ENCODE results near the gene ZCCHC17.

ZCCHC17 gene

DNA sequence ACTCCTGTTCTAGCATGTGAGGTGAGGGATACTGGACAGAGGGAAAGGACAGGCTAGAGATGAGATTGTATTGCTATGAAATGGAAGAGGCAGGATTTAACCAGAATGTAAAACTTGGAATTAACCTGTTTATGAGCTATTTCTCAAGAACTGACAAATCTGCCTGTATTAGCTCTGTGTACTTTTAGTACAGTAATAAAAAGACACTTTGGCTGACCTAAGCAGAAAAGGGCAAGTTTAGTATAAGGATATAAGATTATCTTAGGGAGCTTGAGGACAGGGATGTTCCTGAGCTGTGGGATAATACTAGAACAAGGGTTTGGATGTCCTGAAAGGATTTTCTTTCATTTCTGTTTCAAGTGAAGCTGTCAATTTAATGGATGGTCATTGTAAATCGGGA is 11.2 kb downstream of the ZCCHC17 start:
- DNase-seq: no peak
- H3K27ac ChIP-seq: no peak overlapping the region

DNA sequence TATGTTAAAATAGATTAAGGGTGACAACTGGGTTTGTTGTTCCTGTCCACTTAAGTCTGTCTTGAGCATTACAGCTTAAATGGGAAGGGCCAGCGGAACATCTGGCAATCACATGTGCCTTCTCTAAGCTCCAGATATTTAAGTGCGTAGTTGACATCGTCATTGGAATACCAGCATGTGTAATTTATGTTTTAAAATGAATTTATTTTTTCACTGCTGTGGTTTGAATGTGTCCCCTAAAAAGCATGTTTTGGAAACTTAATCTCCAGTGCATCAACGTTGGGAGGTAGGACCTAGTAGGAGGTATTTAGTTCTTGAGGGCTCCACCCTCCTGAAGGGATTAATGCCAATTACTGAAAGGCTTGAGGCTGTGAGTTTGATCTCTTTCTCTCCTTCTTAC is 13.4 kb downstream of the ZCCHC17 start:
- Histone ChIP-seq H3K36me3 (peaks cover 41% of the 10 kb centered on the region), H3K4me3 (ENCODE audit: low read depth, low read length) (no peak overlapping the region), H3K27me3 (ENCODE audit: insufficient read depth, low read depth, severe bottlenecking) (no peaks in the 10 kb centered on the region), H3K9me3 (ENCODE audit: severe bottlenecking) (no peaks in the 10 kb centered on the region), H3K27ac (no peak overlapping the region)
- TF ChIP-seq, protein P1, sequence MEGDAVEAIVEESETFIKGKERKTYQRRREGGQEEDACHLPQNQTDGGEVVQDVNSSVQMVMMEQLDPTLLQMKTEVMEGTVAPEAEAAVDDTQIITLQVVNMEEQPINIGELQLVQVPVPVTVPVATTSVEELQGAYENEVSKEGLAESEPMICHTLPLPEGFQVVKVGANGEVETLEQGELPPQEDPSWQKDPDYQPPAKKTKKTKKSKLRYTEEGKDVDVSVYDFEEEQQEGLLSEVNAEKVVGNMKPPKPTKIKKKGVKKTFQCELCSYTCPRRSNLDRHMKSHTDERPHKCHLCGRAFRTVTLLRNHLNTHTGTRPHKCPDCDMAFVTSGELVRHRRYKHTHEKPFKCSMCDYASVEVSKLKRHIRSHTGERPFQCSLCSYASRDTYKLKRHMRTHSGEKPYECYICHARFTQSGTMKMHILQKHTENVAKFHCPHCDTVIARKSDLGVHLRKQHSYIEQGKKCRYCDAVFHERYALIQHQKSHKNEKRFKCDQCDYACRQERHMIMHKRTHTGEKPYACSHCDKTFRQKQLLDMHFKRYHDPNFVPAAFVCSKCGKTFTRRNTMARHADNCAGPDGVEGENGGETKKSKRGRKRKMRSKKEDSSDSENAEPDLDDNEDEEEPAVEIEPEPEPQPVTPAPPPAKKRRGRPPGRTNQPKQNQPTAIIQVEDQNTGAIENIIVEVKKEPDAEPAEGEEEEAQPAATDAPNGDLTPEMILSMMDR (IDR thresholded peaks at IDR 0.05; ENCODE audit: low read depth, low read length): no peak
- no peak for DNase-seq

More for the DNA sequence above, 11.2 kb downstream of the ZCCHC17 start:
- H3K9me3 ChIP-seq (ENCODE audit: severe bottlenecking): no peaks in the 10 kb centered on the region
- no peaks in the 10 kb centered on the region for H3K27me3 ChIP-seq (ENCODE audit: insufficient read depth, low read depth, severe bottlenecking)
- TF ChIP-seq, protein P1 (IDR thresholded peaks at IDR 0.05; ENCODE audit: low read depth, low read length): no peak
- H3K36me3 ChIP-seq: peaks cover 31% of the 10 kb centered on the region
- no peak overlapping the region for H3K4me3 ChIP-seq (ENCODE audit: low read depth, low read length)

DNA sequence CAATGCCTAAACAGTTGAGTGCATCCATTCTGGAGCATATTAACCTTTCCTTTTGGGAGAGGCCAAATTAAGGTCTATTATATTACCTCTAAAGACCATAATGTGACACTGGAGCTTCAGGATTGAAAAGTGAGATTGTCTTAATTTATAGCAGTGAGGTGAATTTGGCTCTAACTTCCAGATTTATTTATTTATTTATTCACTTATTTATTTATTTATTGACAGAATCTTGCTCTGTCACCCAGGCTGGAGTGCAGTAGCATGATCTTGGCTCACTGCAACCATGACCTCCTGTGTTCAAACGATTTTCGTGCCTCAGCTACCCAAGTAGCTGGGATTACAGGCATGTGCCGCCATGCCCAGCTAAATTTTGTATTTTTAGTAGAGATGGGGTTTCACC is 19.1 kb downstream of the ZCCHC17 start:
- Histone ChIP-seq H3K27me3 (ENCODE audit: insufficient read depth, low read depth, severe bottlenecking) (no peaks in the 10 kb centered on the region), H3K4me3 (ENCODE audit: low read depth, low read length) (no peak overlapping the region), H3K9me3 (ENCODE audit: severe bottlenecking) (no peaks in the 10 kb centered on the region), H3K36me3 (peaks cover 44% of the 10 kb centered on the region), H3K27ac (no peak overlapping the region)
- TF ChIP-seq, protein P1 (IDR thresholded peaks at IDR 0.05; ENCODE audit: low read depth, low read length): no peak
- no peak for DNase-seq

DNA sequence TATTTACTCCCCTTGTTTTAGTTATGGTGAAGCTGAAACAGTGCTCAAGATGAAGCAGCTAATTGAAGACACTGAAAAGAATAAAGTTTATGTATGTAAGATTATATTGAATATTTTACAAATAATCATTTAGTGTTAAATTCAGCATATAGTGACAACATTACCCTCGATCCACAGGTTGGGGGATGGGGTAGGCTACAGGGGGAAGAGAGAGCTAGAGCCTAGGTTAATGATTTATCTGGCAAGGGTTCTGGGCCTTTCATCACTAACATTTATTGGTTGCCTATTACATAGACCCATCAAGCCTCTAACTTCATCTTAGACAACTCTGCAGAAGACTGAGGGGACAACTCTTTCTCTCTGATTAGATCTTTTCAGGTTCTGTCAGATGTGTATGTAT is 21.3 kb downstream of the ZCCHC17 start:
- Histone ChIP-seq H3K36me3 (peaks cover 24% of the 10 kb centered on the region), H3K4me3 (ENCODE audit: low read depth, low read length) (no peak overlapping the region), H3K9me3 (ENCODE audit: severe bottlenecking) (no peaks in the 10 kb centered on the region)

DNA sequence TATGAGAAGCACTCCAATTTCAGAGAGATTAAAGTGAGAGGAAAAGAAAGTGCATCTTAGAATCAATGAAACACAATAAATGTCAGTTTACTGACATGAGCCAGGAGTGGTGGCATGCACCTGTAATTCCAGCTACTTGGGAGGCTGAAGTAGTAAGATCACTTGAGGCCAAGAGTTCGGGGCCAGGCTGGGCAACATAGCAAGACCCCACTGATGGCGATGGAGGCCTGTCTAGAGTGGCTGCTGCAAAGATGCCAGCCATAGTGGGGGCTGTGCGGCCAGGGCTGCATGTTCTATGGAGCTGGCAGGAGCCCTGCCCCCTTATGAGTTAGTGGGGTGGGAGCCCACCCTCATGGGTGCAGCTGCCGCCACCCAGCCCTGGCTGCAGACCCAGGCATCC is 27.3 kb downstream of the ZCCHC17 start:
- Histone ChIP-seq H3K36me3 (peaks cover 8% of the 10 kb centered on the region), H3K9me3 (ENCODE audit: severe bottlenecking) (no peaks in the 10 kb centered on the region), H3K27me3 (ENCODE audit: insufficient read depth, low read depth, severe bottlenecking) (no peaks in the 10 kb centered on the region), H3K4me3 (ENCODE audit: low read depth, low read length) (no peak overlapping the region), H3K27ac (no peak overlapping the region)
- TF ChIP-seq, protein P1 (IDR thresholded peaks at IDR 0.05; ENCODE audit: low read depth, low read length): no peak
- no peak for DNase-seq

More for the DNA sequence above, 21.3 kb downstream of the ZCCHC17 start:
- no peak for DNase-seq
- TF ChIP-seq, protein P1 (IDR thresholded peaks at IDR 0.05; ENCODE audit: low read depth, low read length): no peak
- Histone ChIP-seq H3K27me3 (ENCODE audit: insufficient read depth, low read depth, severe bottlenecking) (no peaks in the 10 kb centered on the region), H3K27ac (no peak overlapping the region)

DNA sequence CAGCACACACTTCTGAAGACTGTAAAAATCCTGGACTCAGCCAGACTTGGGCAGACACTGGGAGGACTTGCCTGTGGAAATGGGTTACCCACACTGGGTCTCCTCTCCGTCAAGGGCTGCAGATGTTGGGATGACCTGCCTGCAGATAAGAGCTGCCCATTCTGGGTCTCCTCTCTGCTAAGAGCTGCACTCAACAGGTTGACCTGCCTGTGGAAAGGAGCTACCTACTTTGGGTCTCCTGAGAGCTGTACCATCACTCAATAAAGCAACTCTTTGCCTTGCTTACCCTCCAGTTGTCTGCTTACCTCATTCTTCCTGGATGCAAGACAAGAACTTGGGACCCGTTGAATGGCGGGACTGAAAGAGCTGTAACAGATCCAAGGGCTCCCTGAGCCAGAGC is 28.2 kb downstream of the ZCCHC17 start:
- H3K27me3 ChIP-seq (ENCODE audit: insufficient read depth, low read depth, severe bottlenecking): no peaks in the 10 kb centered on the region
- DNase-seq: no peak
- TF ChIP-seq, protein P1 (IDR thresholded peaks at IDR 0.05; ENCODE audit: low read depth, low read length): no peak

More for the DNA sequence above, 28.2 kb downstream of the ZCCHC17 start:
- Histone ChIP-seq H3K27ac (no peak overlapping the region), H3K9me3 (ENCODE audit: severe bottlenecking) (no peaks in the 10 kb centered on the region), H3K4me3 (ENCODE audit: low read depth, low read length) (no peak overlapping the region), H3K36me3 (peaks cover 6% of the 10 kb centered on the region)

Data from WERI-Rb-1 (cell line).